Loucy (cell line): ENCODE results near the gene DTNB.
"Not testable (repeated sequence)": the region's sequence is repeated elsewhere in the genome, so short reads cannot be mapped to it uniquely, and the experiment has no call there.

ENCODE experiments used
- H2AFZ ChIP-seq: fragments of 200-600 bp; sonication (generic); 2 replicates; pipeline ENCODE4 v1.6.0; 2016; ENCODE audit warnings: antibody characterized with exemption, mild to moderate bottlenecking, low read length, moderate library complexity
- H3F3A ChIP-seq: fragments of 200-600 bp; 2 replicates; pipeline ENCODE4 v1.6.0; 2016; ENCODE audit warnings: antibody characterized with exemption, low read depth, mild to moderate bottlenecking
- H3K27me3 ChIP-seq: fragments of 200-600 bp; sonication (generic); 2 replicates; pipeline ENCODE4 v1.6.1; 2014; ENCODE audit warnings: low read length, mild to moderate bottlenecking; ENCODE audit not compliant: insufficient read depth, poor library complexity, severe bottlenecking
- H3K36me3 ChIP-seq: fragments of 200-600 bp; sonication (generic); 2 replicates; pipeline ENCODE4 v1.6.1; 2016; ENCODE audit warnings: low read length; ENCODE audit not compliant: insufficient read depth
- H3K4me1 ChIP-seq: fragments of 200-600 bp; sonication (generic); 2 replicates; pipeline ENCODE4 v1.5.1; 2014; ENCODE audit warnings: low read length, mild to moderate bottlenecking; ENCODE audit not compliant: insufficient read depth, poor library complexity, severe bottlenecking
- H3K4me2 ChIP-seq: fragments of 200-600 bp; sonication (generic); 2 replicates; pipeline ENCODE4 v1.6.0; 2014; ENCODE audit warnings: antibody characterized with exemption, low read length, low read depth, mild to moderate bottlenecking; ENCODE audit not compliant: poor library complexity, severe bottlenecking
- H3K4me3 ChIP-seq: fragments of 200-600 bp; sonication (generic); 2 replicates; pipeline ENCODE4 v1.5.1; 2014; ENCODE audit warnings: low read length, mild to moderate bottlenecking, mixed read lengths; ENCODE audit not compliant: poor library complexity, severe bottlenecking
- H3K79me2 ChIP-seq: fragments of 200-600 bp; sonication (generic); 2 replicates; pipeline ENCODE4 v1.6.1; 2014; ENCODE audit warnings: low read length; ENCODE audit not compliant: insufficient read depth
- H3K9ac ChIP-seq: fragments of 200-600 bp; sonication (generic); 2 replicates; pipeline ENCODE4 v1.6.0; 2014; ENCODE audit warnings: mild to moderate bottlenecking, low read depth, low read length, moderate library complexity; ENCODE audit not compliant: poor library complexity, severe bottlenecking
- H3K9me2 ChIP-seq: fragments of 200-600 bp; sonication (generic); replicated peaks from 2 replicates; pipeline ENCODE4 v1.6.1; 2016; ENCODE audit warnings: low read depth, low read length, mixed read lengths
- H3K9me3 ChIP-seq: fragments of 200-600 bp; sonication (generic); 2 replicates; pipeline ENCODE4 v1.6.1; 2014; ENCODE audit warnings: mild to moderate bottlenecking, antibody characterized with exemption, low read length, low read depth; ENCODE audit not compliant: insufficient read depth
- H4K20me1 ChIP-seq: fragments of 200-600 bp; sonication (generic); 2 replicates; pipeline ENCODE4 v1.6.0; 2014; ENCODE audit warnings: antibody characterized with exemption, low read length, mild to moderate bottlenecking; ENCODE audit not compliant: insufficient read depth, poor library complexity, severe bottlenecking
- CTCF ChIP-seq: fragments of 200-600 bp; sonication (generic); conservative IDR thresholded peaks from 2 replicates; pipeline ENCODE4 v1.5.1; 2014; ENCODE audit warnings: mild to moderate bottlenecking, antibody characterized with exemption, low read length
- EZH2phosphoT487 ChIP-seq: fragments of 200-600 bp; IDR thresholded peaks from 2 replicates; pipeline ENCODE4 v1.6.1; 2018; ENCODE audit warnings: antibody characterized with exemption, mild to moderate bottlenecking, moderate library complexity, borderline replicate concordance

DTNB gene

GRCh38 chr2:25639131-25639530, 34.2 kb downstream of the DTNB start:
- no peaks in the 10 kb centered on the region for H3K27me3 ChIP-seq
- H3K4me1 ChIP-seq, result no peaks in the 10 kb centered on the region
- H3F3A ChIP-seq, result no peaks in the 10 kb centered on the region
- no peak overlapping the region for H3K4me3 ChIP-seq
- H2AFZ ChIP-seq, result no peak overlapping the region
- H3K9ac ChIP-seq, result no peak overlapping the region
- H3K9me2 ChIP-seq, result no peaks in the 10 kb centered on the region
- no peaks in the 10 kb centered on the region for H3K79me2 ChIP-seq
- TF ChIP-seq CTCF, result no peak
- TF ChIP-seq EZH2phosphoT487, result no peak
- H4K20me1 ChIP-seq, result no peaks in the 10 kb centered on the region
- no peaks in the 10 kb centered on the region for H3K9me3 ChIP-seq
- H3K4me2 ChIP-seq, result no peak overlapping the region
- peaks cover 1% of the 10 kb centered on the region; the same call in 1 of the 2 replicates for H3K36me3 ChIP-seq

GRCh38 chr2:25635797-25636196, 37.6 kb downstream of the DTNB start:
- Histone ChIP-seq H3K27me3 (no peaks in the 10 kb centered on the region), H3K4me1 (no peaks in the 10 kb centered on the region)
- no peak for TF ChIP-seq EZH2phosphoT487
- no peak for TF ChIP-seq CTCF

GRCh38 chr2:25633801-25634200, 39.6 kb downstream of the DTNB start:
- not testable (repeated sequence) for H3K36me3 ChIP-seq, H4K20me1 ChIP-seq, H3K9ac ChIP-seq, H3K4me3 ChIP-seq, H3K4me1 ChIP-seq, H3K9me3 ChIP-seq, H3K9me2 ChIP-seq, H3K79me2 ChIP-seq, H3K4me2 ChIP-seq, H3F3A ChIP-seq, H2AFZ ChIP-seq, H3K27me3 ChIP-seq

More at GRCh38 chr2:25635797-25636196, 37.6 kb downstream of the DTNB start:
- Histone ChIP-seq H3K9me3 (no peaks in the 10 kb centered on the region), H3K9me2 (no peaks in the 10 kb centered on the region), H3K4me2 (no peak overlapping the region), H3K79me2 (no peaks in the 10 kb centered on the region), H3K4me3 (no peak overlapping the region), H3F3A (no peaks in the 10 kb centered on the region), H2AFZ (no peak overlapping the region), H3K36me3 (no peaks in the 10 kb centered on the region), H4K20me1 (no peaks in the 10 kb centered on the region), H3K9ac (no peak overlapping the region)

- no peaks in the 10 kb centered on the region for H4K20me1 ChIP-seq
- H3K9me2 ChIP-seq, result no peaks in the 10 kb centered on the region
- H3K4me2 ChIP-seq, result no peak overlapping the region
- H3K27me3 ChIP-seq, result no peaks in the 10 kb centered on the region
- no peaks in the 10 kb centered on the region for H3F3A ChIP-seq
- no peaks in the 10 kb centered on the region for H3K4me1 ChIP-seq
- no peak overlapping the region for H2AFZ ChIP-seq
- no peak overlapping the region for H3K9ac ChIP-seq
- H3K9me3 ChIP-seq, result no peaks in the 10 kb centered on the region
- H3K36me3 ChIP-seq, result peaks cover 5% of the 10 kb centered on the region; the same call in 1 of the 2 replicates
- no peak overlapping the region for H3K4me3 ChIP-seq
- TF ChIP-seq EZH2phosphoT487 (no peak), CTCF (no peak)
- no peaks in the 10 kb centered on the region for H3K79me2 ChIP-seq
Measured at GRCh38 chr2:25632396-25632795, 41.0 kb downstream of the DTNB start.
